ENCODE data around the gene TRIP10. TPM values are rescaled to one million over a fixed set of nuclear protein-coding genes. Genes with fewer than 3 reads are reported as not detected.

Gene TRIP10
- total and polyA plus RNA-seq, 2 of the 13 experiments (the other 11 are each of a cell fraction or from before 2014, with no cell fraction given): 32.5 to 33.2 TPM

DNA sequence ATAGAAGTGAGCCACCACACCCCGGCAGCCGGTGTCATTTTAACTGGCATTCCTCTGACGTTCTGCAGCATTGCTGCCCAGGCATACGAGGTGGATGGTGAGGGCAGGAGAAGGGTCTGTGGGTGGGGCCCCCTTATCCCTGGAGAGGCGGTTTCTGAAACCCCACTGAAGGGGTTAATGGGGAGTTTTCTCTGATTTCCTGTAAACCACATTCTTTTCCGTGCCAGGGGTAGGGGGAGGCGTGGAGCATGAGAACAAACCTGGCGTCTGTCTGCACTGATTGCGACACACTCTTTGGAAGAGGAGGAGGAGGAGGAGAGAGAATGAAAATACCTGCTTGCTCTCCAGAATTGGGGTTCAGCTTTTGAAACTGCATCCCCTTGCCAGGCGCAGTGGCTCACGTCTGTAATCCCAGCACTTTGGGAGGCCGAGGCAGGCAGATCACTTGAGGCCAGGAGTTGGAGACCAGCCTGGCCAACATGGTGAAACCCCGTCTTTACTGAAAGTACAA, 16.3 kb upstream of the TRIP10 start (continued):
- TF ChIP-seq TCF7L2 (IDR thresholded peaks at IDR 0.05; ENCODE audit: low read depth, low read length) (no peak), KDM6A (CRISPR knock-in tag; IDR thresholded peaks at IDR 0.05; ENCODE audit: low read depth) (peak; percentile 56; the same call in 1 of the 2 replicates), ZNF383 (CRISPR knock-in tag; IDR thresholded peaks at IDR 0.05; ENCODE audit: borderline replicate concordance) (no peak), ZNF343 (CRISPR knock-in tag; IDR thresholded peaks at IDR 0.05) (no peak), ZNF670 (CRISPR knock-in tag; IDR thresholded peaks at IDR 0.05; ENCODE audit: borderline replicate concordance) (0 out of 2 replicates have a peak, but pooled peaks have one; percentile 40), ZNF136 (CRISPR knock-in tag; IDR thresholded peaks at IDR 0.05; ENCODE audit: low read depth) (no peak), TRIM24 (CRISPR knock-in tag; IDR thresholded peaks at IDR 0.05) (no peak), ZNF7 (CRISPR knock-in tag; IDR thresholded peaks at IDR 0.05) (no peak), ATF7-NPFF (CRISPR knock-in tag; IDR thresholded peaks at IDR 0.05; ENCODE audit: low read depth) (no peak), SIX4 (CRISPR knock-in tag; IDR thresholded peaks at IDR 0.05) (peak; percentile 85), ZNF34 (CRISPR knock-in tag; IDR thresholded peaks at IDR 0.05; ENCODE audit: borderline replicate concordance) (0 out of 2 replicates have a peak, but pooled peaks have one; percentile 25), PCBP1 (IDR thresholded peaks at IDR 0.05; ENCODE audit: borderline replicate concordance, low read depth, low read length) (no peak), NFIB (CRISPR knock-in tag; IDR thresholded peaks at IDR 0.05; ENCODE audit: borderline replicate concordance) (no peak), CHD4 (IDR thresholded peaks at IDR 0.05; ENCODE audit: borderline replicate concordance, low read length) (no peak), ARHGAP35 (CRISPR knock-in tag; IDR thresholded peaks at IDR 0.05; ENCODE audit: borderline replicate concordance) (no peak), STAG1 (CRISPR knock-in tag; IDR thresholded peaks at IDR 0.05) (no peak), JARID2 (CRISPR knock-in tag; IDR thresholded peaks at IDR 0.05; ENCODE audit: insufficient replicate concordance) (peak; percentile 86), ZFP82 (CRISPR knock-in tag; IDR thresholded peaks at IDR 0.05; ENCODE audit: borderline replicate concordance) (peak; percentile 49; the same call in 1 of the 2 replicates), KDM2A (CRISPR knock-in tag; IDR thresholded peaks at IDR 0.05; ENCODE audit: borderline replicate concordance, low read depth) (peak; percentile 51; the same call in 1 of the 2 replicates), ZNF441 (CRISPR knock-in tag; IDR thresholded peaks at IDR 0.05; ENCODE audit: borderline replicate concordance) (no peak)
- TF ChIP-seq, protein P1, sequence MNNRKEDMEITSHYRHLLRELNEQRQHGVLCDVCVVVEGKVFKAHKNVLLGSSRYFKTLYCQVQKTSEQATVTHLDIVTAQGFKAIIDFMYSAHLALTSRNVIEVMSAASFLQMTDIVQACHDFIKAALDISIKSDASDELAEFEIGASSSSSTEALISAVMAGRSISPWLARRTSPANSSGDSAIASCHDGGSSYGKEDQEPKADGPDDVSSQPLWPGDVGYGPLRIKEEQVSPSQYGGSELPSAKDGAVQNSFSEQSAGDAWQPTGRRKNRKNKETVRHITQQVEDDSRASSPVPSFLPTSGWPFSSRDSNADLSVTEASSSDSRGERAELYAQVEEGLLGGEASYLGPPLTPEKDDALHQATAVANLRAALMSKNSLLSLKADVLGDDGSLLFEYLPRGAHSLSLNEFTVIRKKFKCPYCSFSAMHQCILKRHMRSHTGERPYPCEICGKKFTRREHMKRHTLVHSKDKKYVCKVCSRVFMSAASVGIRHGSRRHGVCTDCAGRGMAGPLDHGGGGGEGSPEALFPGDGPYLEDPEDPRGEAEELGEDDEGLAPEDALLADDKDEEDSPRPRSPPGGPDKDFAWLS (CRISPR knock-in tag; IDR thresholded peaks at IDR 0.05; ENCODE audit: borderline replicate concordance): no peak
- TF ChIP-seq, protein P2, sequence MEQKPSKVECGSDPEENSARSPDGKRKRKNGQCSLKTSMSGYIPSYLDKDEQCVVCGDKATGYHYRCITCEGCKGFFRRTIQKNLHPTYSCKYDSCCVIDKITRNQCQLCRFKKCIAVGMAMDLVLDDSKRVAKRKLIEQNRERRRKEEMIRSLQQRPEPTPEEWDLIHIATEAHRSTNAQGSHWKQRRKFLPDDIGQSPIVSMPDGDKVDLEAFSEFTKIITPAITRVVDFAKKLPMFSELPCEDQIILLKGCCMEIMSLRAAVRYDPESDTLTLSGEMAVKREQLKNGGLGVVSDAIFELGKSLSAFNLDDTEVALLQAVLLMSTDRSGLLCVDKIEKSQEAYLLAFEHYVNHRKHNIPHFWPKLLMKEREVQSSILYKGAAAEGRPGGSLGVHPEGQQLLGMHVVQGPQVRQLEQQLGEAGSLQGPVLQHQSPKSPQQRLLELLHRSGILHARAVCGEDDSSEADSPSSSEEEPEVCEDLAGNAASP (CRISPR knock-in tag; IDR thresholded peaks at IDR 0.05; ENCODE audit: borderline replicate concordance): peak; percentile 95

Data from HepG2 (cell line).